ENCODE measurements around the gene RBL2.

GRCh38 chr16:53413864-53414263 lies 20.4 kb upstream of the RBL2 start:
- no peak for TF ChIP-seq CTCF (conservative IDR thresholded peaks at IDR 0.05 in 1 of 2, IDR thresholded peaks at IDR 0.05 in 1 of 2; ENCODE audit: extremely low read depth in 1 of 2, insufficient read depth in 1 of 2, low read depth in 1 of 2, low read length in 2 of 2)
- no peak for TF ChIP-seq EZH2 (IDR thresholded peaks at IDR 0.05; ENCODE audit: borderline replicate concordance, low read length)

All from mammary epithelial cell (primary cell).